ENCODE measurements around the gene PPP1R3G. TPM values are rescaled to one million over a fixed set of nuclear protein-coding genes. Genes with fewer than 3 reads are reported as not detected.

PPP1R3G gene
- total and polyA plus RNA-seq, 2 of the 13 experiments (the other 11 are each of a cell fraction or from before 2014, with no cell fraction given) = 1.2 to 1.3 TPM

DNA sequence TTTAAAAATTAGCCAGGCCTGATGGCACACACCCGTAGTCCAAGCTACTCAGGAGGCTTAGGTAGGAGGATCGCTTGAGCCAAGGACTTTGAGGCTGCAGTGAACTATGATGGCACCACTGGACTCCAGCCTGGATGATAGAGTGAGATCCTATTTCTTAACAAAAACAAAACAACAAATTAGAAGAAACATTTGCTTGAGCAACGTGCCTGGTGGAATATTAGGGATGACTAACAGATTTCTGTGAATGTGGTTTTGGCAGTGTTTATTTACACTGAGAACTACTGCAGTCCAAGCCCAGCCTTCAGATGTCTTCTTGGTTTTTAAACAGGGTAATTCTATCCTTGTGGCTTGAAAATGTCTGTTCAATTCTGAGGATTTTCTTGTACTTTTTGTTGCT is 9.2 kb downstream of the PPP1R3G start (continued):
- TF ChIP-seq, protein P1, sequence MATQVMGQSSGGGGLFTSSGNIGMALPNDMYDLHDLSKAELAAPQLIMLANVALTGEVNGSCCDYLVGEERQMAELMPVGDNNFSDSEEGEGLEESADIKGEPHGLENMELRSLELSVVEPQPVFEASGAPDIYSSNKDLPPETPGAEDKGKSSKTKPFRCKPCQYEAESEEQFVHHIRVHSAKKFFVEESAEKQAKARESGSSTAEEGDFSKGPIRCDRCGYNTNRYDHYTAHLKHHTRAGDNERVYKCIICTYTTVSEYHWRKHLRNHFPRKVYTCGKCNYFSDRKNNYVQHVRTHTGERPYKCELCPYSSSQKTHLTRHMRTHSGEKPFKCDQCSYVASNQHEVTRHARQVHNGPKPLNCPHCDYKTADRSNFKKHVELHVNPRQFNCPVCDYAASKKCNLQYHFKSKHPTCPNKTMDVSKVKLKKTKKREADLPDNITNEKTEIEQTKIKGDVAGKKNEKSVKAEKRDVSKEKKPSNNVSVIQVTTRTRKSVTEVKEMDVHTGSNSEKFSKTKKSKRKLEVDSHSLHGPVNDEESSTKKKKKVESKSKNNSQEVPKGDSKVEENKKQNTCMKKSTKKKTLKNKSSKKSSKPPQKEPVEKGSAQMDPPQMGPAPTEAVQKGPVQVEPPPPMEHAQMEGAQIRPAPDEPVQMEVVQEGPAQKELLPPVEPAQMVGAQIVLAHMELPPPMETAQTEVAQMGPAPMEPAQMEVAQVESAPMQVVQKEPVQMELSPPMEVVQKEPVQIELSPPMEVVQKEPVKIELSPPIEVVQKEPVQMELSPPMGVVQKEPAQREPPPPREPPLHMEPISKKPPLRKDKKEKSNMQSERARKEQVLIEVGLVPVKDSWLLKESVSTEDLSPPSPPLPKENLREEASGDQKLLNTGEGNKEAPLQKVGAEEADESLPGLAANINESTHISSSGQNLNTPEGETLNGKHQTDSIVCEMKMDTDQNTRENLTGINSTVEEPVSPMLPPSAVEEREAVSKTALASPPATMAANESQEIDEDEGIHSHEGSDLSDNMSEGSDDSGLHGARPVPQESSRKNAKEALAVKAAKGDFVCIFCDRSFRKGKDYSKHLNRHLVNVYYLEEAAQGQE (IDR thresholded peaks at IDR 0.05; ENCODE audit: borderline replicate concordance in 1 of 2, low read depth in 1 of 2, low read length in 2 of 2) = no peak
- TF ChIP-seq BCL6 (CRISPR knock-in tag; IDR thresholded peaks at IDR 0.05) = no peak
- TF ChIP-seq ZNF672 (CRISPR knock-in tag; IDR thresholded peaks at IDR 0.05) = no peak
- TF ChIP-seq ZEB1 (IDR thresholded peaks at IDR 0.05; ENCODE audit: insufficient replicate concordance, low read depth) = no peak
- TF ChIP-seq, protein P2, sequence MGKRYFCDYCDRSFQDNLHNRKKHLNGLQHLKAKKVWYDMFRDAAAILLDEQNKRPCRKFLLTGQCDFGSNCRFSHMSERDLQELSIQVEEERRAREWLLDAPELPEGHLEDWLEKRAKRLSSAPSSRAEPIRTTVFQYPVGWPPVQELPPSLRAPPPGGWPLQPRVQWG (CRISPR knock-in tag; IDR thresholded peaks at IDR 0.05; ENCODE audit: borderline replicate concordance, low read depth) = no peak
- no peak for TF ChIP-seq FOXA1 (IDR thresholded peaks at IDR 0.05)
- TF ChIP-seq FOXA1 (CRISPR knock-in tag; IDR thresholded peaks at IDR 0.05) = no peak
- TF ChIP-seq, protein P3, sequence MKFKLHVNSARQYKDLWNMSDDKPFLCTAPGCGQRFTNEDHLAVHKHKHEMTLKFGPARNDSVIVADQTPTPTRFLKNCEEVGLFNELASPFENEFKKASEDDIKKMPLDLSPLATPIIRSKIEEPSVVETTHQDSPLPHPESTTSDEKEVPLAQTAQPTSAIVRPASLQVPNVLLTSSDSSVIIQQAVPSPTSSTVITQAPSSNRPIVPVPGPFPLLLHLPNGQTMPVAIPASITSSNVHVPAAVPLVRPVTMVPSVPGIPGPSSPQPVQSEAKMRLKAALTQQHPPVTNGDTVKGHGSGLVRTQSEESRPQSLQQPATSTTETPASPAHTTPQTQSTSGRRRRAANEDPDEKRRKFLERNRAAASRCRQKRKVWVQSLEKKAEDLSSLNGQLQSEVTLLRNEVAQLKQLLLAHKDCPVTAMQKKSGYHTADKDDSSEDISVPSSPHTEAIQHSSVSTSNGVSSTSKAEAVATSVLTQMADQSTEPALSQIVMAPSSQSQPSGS (CRISPR knock-in tag; IDR thresholded peaks at IDR 0.05) = no peak
- no peak for TF ChIP-seq ATM (IDR thresholded peaks at IDR 0.05; ENCODE audit: borderline replicate concordance)
- TF ChIP-seq ZFP82 (CRISPR knock-in tag; IDR thresholded peaks at IDR 0.05; ENCODE audit: borderline replicate concordance) = no peak
- no peak for TF ChIP-seq TOE1 (CRISPR knock-in tag; IDR thresholded peaks at IDR 0.05)
- no peak for TF ChIP-seq SCMH1 (CRISPR knock-in tag; IDR thresholded peaks at IDR 0.05; ENCODE audit: borderline replicate concordance)
